GM21367 (cell line): ENCODE measurements around the gene TBC1D22A.
"Not testable (repeated sequence)": the region's sequence is repeated elsewhere in the genome, so short reads cannot be mapped to it uniquely, and the experiment has no call there.

Source experiments
- ATAC-seq: cut with Tn5 transposase; IDR thresholded peaks from one replicate; pipeline ENCODE4 v1.9.1; 2021; ENCODE audit not compliant: unreplicated experiment

TBC1D22A gene

DNA sequence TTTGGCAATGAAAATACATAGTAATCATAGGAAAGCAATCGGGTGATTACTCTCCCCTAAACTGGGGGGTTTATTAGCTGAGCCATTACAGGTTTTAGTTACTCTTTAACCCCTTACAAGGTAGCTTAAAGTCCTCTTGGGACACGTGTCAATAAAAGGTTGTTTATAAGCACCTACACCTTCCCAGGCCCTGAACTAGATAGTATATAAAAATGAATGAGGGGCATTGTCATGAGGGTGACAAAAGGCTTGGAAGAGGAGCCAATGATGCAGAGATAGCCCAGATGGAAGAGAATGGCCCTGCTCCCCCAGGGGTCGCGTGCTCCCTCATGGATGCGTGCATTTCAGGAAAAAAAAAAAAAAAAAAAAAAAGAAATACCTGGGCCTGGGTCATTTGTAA lies 276.9 kb downstream of the TBC1D22A start:
- no peak for ATAC-seq

DNA sequence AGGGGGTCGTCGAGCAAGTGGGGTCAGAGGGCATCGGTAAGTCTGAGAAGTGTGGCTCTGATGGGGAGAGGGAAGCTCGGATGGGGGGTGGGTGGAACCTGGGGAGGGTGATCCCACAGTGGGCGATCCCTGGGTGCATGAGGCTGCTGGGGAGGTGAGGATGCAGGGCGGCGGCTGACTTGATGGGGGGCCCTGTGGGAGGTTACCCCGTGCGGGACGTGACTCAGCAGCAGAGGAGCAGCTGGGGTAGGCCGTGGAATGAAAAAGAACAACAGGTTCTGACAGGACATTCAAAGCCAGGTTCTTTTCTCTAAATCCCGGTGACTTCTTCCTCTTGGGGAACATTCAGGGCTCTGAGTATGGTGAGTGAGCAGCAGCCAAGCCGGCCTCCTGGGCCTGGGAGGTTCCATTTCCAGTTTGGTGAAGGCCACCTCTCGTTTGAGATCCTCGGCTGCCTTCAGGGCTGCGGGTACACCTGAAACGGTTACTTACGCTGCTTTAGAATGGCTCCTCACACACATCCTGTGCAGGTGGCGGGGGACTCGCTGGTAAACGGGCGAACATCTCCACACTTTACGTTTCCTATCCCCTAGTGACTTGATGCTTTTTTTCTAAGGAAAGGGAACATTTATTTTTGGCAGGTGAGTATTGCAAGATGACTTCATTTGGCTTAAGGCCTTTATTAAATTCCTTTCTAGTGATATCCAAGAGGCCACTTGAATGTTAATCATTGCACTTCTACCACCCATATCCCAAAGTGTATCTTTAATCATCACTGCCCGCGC lies 278.2 kb downstream of the TBC1D22A start:
- ATAC-seq = no peak

DNA sequence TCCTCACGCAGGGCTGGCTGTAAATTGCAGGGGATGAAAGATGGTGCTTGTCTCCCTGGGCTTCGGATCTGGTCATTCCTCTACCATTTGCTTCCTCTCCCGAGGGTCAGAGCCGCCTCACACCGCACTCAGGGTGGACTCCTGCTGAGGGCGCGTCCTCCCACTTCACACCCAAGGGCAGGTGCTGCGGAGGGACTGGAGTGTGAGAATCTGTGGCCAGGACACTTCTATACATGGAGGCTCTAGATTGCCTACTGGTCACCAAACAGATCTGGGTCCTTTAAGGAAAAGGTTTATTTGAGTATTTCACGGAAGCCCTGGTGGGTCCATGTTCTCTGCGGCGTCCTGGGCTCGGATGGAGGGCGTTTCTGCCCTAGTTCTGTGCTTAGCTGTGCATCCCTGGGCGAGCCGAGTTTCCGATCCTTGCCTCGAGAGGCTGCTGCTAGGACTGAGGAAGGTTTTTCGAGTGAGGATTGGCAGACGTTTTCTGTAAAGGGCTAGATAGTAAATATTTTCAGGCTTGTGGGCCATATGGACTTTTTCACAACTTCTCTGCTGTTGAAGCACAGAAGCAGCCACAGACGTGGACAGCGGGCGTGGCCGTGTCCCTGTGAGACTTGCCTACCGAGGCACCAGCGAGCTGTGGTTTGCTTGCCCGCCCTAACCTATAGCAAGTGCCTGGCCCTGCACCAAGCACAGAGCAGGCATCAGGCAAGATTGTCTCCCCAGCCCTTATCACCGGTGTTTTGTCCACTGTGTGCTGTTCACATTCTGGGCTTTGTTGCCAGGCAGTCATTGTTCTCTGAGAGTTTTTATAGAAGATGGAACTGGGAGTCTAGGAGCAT lies 279.0 kb downstream of the TBC1D22A start:
- no peak for ATAC-seq

DNA sequence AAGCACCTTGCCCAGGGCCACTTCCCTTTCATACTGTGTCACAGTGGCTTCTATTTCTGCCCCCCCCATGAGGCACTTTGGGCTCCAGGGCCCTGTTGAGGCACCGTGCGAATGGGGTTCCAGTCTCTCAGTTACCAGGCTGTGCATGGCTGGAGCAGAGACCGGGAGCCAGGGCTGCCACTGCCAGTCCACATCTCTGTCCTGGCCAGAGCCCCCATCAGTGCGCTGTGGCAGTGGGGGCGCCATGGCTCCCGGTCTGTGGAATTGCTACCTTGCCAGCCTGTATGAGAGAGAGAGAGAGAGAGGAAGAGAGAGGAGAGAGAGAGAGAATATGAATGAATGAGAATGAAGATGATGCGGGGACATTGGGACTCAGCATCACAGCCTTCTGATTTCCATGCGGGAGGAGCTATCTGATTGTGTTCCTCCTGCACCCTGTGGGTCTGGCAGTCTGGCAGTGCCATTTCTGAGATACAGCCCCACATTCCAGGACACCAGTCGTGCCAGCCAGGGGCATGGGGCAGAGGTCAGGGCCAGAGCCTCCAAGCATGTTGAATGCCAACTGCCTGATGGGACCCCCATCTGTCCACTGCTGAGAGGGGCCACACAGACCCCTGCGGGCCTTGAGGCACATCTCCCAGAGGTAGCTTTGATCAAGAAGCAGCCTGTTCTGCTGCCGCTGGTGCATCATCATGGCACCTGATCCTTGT lies 279.8 kb downstream of the TBC1D22A start:
- no peak for ATAC-seq

DNA sequence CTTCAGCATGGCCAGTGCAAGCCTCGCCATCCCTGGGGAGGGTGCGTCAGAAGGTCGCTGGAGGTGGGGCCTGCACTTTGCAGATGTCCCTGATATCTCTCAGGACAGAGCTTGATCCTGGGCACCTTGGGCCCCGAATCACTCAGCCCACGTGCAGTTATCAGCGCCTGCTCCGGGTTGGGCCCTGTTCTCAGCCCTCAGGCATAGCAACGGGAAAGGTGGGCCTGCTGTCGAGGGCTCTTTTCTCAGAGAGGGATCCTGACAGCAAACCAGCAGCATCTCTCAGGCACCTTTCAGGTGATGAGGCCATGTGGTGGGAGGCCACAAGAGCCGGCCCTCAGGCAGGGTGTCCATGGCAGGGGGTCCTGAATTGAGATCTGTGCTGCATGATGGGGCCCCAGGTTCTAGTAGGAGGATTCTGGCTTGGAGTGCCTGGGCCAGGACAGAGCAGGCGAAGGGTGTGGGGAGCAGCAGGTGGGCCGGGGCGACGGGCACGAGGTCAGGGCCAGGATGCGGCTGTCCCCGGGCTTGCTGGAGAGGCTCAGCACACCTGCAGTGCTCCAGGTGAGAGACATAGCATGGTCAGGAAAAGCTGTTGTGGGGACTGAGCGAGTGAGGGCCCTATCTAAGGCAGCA lies 280.5 kb downstream of the TBC1D22A start:
- ATAC-seq = no peak

DNA sequence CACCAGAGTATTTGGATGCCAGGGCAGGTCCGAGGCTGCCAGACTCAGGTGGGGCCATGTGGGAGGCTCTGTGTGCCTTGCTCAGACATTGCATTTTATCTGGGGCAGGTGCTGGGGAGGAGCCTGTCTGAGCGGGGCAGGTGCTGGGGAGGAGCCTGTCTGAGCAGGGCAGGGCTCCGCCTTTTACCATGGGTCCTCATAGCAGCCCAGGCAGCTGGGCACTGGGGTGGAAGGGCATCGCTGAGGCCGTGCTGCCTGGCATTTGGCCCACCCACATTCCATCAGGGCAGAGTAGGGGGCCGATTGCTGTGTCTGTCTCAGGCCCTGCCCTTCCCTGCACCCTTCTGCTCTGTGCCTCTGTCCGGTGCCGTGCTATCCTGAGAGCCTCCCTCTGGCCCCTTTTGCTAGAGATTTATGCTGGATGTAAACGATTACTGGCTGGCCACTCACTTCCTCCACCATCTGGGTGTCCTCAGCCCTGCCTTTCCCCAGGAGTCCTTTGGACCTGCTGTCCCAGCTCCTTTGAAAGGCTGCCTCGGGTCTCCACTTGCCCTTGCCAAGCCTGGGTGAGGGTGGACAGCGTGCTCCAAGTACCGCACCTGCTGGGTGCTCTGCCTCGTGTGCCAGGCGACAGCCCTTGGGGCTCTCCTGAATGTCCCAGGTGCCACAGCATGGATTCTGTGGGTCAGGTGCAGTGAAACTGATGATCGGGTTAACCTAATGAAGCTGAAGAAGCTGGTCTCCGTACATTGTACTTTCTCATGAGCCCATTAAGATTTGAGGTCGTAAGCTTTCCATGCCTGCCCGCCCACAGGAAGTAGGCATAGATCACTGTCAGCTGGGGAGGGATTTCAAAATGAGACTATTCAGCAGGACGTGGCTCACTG lies 281.6 kb downstream of the TBC1D22A start:
- no peak for ATAC-seq

DNA sequence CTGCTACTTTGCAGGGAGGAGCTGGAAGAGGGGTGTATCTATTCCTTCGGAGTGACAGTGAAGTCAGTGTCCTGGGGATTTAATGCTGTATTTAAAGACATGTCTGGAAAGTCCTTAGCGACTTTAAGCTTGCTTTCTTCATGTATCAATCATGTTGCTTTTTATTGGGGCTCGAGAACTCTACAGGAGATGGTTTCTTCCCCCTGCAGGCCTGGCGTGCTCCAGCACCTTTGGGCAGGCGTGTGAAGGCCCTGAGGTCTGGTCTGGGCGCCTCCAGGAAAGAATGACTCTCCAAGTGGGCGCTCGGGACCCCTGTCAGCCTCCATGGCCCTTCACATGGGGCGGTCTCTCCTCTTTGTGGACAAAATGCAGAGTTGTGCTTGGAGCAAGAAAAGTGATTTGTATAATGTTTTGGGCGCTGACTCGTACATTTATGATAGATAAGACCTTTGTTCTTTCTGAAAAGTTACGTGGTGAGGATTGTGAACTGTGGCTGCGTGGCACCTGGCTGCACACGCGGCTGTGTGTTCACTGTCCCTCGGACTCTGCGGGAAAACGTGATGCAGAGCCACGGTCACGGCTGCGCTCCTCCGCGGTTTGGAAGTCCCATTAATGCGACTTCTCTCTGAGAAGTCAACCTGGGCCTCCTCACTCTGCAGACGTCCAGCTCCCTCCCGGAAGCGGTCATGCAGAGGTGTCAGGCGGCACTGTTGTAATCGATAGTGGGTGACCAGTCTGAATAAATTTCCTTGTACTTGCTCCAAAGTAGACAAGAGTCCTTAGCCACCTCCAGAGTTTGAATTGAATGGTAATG lies 282.5 kb downstream of the TBC1D22A start:
- ATAC-seq = no peak

DNA sequence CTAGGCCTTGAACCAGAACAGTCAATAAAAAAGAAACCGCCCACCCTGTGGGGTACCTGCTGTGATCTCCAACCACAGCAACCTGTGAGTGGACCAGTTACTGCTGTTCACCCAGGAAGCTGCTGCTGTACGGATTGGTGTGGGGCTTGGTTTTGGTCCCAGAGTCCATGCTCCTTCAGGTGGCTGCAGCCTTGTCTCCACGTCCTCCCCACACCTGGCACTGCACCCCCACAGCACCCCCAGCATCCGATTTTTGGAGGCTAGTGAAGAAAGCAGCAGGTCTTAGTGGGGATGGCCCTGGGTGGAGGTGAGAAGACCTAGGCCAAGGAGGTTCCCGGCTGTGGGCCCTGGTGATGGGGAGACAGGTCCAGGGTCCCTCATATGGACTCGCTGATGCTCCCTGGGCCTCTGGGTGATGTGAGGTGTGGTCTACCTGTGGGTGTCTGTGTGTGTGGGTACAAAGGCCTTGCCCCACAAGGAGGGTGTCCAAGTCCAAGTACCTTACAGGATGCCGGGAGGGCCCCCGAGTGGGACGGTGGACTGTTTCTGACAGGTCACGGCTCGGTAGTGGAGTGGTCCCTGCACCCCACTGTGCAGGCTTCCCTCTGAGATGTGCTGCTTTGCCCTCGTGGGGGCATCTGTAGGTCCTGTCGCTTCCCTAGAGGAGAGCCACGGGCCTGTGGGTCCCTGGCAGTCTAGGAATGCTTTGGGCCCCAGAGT lies 283.4 kb downstream of the TBC1D22A start:
- no peak for ATAC-seq

DNA sequence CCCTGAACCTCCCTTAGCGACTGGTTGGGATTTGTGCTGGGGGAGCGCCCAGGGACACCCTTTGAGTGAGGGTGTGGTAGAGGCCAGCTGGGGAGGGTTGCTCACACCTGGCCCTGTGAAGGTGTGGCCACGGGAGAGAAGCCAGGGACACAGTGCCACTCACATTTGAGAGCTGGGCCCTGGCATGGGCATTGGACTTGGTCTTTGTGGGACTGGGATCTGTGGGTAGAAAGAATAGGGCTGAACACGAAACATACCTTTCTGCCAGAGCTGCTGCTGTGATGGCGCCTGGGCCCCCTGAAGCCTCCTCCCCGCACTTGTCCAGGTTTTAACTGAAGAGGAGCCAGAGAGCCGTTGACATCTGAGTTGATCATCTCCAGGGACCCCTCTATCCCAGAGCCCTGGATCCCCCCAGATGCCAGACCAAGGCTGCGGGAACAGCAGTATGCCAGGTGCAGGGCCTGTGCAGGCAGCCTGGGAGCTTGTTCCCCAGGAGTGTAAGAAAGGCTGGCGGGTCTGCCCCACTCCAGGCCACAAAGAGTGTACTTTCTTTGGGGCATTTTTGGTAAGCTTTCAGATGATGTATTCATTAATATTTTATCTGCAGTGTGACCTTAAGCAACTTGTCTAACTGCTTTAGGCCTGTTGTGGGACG lies 284.1 kb downstream of the TBC1D22A start:
- ATAC-seq = no peak

DNA sequence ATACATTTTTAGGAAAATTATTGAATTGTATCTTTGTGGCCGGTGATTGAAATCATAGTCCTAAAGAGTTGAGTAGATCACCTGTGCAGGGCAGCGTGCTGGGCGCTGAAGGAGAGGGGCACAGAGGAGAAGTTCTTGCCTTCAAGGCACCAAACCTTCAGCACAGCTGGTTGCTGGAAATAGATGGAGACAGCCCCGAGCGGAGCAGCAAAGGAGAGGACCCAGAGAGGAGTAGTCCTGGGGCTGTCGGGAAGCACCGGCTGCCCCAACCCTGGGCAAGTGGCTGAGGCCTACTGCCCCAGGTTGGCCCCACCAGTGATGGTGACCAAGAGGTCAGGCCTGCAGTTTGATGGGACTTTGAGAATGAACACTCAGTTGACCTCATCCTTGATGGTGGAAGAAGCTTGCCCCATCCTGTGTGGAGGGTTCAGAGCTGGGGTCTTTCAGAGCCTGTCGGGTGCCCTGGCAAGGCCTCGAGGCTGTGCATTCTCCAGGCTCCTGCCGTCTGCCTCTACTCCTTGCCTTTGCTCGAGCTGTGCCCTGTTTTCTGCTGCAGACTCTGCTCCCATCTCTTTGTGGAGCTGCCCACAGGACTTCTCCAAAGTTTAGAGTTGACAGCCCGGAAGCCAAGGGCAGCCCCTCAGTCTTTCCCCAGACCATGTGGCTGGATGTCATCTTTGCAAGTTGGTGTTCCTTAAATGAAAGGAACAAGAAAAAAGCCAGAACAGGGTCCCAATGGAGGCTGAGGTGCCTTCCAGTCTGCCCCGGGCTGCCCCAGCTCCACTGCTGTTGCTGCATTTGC lies 285.1 kb downstream of the TBC1D22A start:
- ATAC-seq = no peak

DNA sequence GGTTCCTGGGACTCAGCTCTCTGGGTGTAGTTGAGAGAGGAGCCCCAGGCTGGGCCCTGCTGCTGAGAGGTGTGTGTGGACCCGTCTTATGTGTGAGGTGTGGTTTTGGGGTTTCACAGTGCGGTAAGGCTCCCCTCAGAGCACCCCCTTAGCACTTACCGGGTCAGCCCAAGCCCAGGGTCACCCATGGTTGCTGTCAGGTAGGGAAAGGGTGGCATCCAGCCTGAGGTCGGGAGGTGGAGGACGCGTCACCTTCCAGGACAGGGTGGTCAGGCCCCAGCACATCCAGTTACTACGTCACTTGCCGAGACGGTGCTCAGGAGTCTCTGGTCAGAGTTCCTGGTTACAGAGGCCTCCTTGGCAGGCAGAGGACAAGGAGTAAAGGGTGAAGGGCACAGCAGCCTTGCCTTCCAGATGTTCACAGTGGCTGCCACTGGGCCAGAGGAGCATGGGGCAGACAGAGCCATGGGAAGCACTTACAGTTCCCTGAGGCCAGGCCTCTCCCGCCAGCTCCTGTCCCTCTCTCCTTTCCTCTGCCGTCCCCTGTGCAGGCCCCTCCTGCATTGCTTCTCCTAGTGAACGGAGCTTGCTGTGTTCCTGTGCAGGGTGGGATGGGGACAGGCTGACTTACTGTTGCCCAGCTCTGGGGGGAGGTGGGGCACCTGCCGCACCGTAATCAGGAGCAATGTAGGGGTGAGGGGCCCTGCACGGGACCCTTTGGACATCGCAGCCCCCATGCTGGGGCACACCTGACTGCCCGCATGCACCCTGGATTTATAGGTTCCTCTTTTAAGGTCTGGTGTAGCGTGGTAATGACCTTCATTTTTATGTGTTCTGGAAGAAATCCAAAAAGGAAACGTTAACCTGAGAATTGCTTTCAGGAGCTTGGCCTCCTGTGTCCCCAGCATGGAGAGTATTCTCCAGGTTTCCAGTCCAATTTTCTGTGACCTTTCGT lies 285.9 kb downstream of the TBC1D22A start:
- ATAC-seq = no peak

DNA sequence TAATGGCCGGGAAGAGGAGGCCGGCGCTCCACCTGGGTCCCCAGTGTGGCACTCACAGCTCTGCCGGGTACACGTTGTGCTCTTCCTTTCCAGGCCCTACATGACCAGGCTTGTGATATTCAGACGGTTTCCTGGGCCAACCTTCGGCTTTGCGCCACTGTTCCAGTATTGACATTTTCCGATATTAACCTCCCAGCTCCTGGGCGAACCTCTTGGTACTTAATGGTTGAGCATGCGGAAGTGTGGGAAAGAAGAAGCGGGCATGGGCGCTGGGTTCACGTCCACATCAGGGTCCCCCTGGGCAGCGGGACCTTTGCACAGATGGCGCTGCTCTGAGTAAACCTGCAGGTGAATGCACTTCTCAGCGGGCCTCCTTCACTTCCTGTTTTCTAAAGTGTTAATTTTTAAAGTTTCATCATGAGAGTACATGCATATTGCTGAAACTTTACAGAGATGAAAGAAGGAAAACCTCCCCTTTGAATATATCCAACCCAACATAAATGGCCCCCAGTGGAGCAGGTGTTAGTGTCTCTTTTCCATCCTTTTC lies 286.7 kb downstream of the TBC1D22A start:
- ATAC-seq = no peak

DNA sequence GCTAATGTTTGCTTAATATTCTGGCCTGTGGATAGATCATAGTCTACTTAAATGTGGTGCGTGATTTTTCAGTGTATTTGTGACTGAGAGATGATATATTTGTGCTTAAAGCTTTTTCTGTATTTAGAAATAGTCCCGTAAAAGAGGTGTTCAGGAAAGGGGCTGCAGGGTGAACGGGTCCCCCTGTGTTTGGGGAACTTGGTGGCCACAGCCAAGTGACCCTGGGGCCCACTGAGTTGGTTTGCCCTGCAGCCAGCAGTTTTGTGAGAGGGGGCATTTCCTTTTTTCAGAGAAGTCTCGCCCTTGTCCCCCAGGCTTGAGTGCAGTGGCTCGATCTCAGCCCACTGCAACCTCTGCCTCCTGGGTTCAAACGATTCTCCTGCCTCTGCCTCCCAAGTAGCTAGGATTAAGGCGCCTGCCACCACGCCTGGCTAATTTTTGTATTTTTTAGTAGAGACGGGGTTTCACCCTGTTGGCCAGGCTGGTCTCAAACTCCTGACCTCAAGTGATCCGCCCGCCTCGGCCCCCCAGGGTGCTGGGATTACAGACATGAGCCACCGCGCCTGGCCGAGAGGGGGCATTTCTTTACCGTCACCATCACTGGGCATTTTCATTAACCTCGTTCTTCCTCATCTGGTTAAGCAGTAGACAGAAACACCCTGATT lies 287.4 kb downstream of the TBC1D22A start:
- not testable (repeated sequence) for ATAC-seq

DNA sequence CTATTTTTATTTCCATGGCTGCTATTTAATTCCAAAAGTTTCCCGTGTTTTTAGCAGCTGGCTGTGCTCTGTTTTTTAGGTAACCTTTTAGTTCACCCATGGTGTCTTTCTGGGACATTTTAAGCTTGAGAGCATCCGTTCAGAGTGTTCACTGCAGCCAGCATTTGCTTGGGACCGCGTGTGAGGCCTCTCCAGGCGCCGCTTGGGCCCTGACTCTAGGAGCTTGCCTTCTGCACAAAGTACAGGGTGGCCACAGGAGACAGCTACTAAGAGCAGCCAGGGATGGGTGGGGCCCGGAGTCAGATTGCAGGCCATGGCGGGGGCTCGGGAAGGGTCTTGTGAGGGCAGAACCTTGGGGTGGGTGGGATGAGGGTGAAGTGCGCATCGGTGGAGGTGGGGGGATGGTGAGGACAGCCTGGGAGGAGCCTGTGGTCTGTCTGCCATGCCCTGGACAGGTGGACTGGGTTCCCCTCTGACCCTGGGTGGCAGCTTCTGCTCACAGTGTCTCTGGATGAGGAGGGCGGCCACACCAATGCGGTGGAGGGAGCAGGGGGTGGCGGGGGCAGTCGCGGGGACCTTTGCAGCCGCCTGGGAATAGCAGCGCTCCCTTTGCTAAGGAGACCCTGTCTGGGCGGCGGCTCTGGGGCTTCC lies 288.1 kb downstream of the TBC1D22A start:
- ATAC-seq = no peak
